MCF 10A (cell line): ENCODE data around the gene AAR2. TPM values are rescaled to one million over a fixed set of nuclear protein-coding genes. Genes with fewer than 3 reads are reported as not detected.

Source experiments
- BruUV-seq: library from RNA; stranded (reverse); fragments of 400-500 nt; replicated peaks from 2 replicates; lab custom pipeline; 2021; lab: Mats Ljungman, UMichigan
- CTCF ChIA-PET: fragments of 300-600 bp; sonication (Branson Sonifier 250); formaldehyde crosslinking; extraction: SDS; loops from one replicate; lab custom pipeline; 2021; ENCODE audit warnings: antibody characterized with exemption, inconsistent platforms; lab: Yijun Ruan, JAX
- POLR2A ChIA-PET: fragments of 300-600, 350-650 bp; sonication (Branson Sonifier 250); formaldehyde crosslinking; extraction: SDS; loops from one replicate; lab custom pipeline; 2020; ENCODE audit warnings: antibody characterized with exemption, inconsistent platforms; lab: Yijun Ruan, JAX
- DNase-seq: peaks from one replicate; pipeline ENCODE4 v3.0.0-alpha.2; 2018; ENCODE audit not compliant: unreplicated experiment
- H3K27ac Mint-ChIP-seq: one replicate; pipeline ENCODE4 v1.8.0; 2022; ENCODE audit warnings: mild to moderate bottlenecking, low read depth, mixed read lengths; ENCODE audit not compliant: unreplicated experiment
- H3K27me3 Mint-ChIP-seq: one replicate; pipeline ENCODE4 v1.8.0; 2022; ENCODE audit warnings: mixed read lengths; ENCODE audit not compliant: insufficient read depth, unreplicated experiment
- H3K36me3 Mint-ChIP-seq: one replicate; pipeline ENCODE4 v1.8.0; 2022; ENCODE audit warnings: mild to moderate bottlenecking, moderate library complexity, mixed read lengths; ENCODE audit not compliant: insufficient read depth, unreplicated experiment
- H3K4me1 Mint-ChIP-seq: one replicate; pipeline ENCODE4 v1.8.0; 2022; ENCODE audit warnings: mixed read lengths; ENCODE audit not compliant: insufficient read depth, unreplicated experiment
- H3K4me3 Mint-ChIP-seq: one replicate; pipeline ENCODE4 v1.8.0; 2022; ENCODE audit warnings: mild to moderate bottlenecking, moderate library complexity, mixed read lengths; ENCODE audit not compliant: unreplicated experiment
- H3K9me3 Mint-ChIP-seq: one replicate; pipeline ENCODE4 v1.8.0; 2022; ENCODE audit warnings: mixed read lengths; ENCODE audit not compliant: unreplicated experiment
- CTCF ChIP-seq: fragments of 200-600 bp; IDR thresholded peaks from one replicate; pipeline ENCODE4 v1.8.0; 2022; ENCODE audit warnings: antibody characterized with exemption, mild to moderate bottlenecking; ENCODE audit not compliant: unreplicated experiment
- intact Hi-C: fragments of 100-400 bp; cut with micrococcal nuclease; formaldehyde crosslinking; loops from 2 replicates; pipeline ENCODE4 v1.14.1; 2022
- total RNA-seq: library from RNA; stranded (reverse); gene quantifications from 2 replicates; pipeline ENCODE4 v1.2.3, GENCODE V29; 2022

The AAR2 gene
- total RNA-seq, 1 experiment from 2014 or later, result 21.0 TPM

- H3K9me3 Mint-ChIP-seq, result no peaks in the 10 kb centered on the region
- no TSS peak for BruUV-seq
- no peak overlapping the region for H3K27ac Mint-ChIP-seq
- H3K4me1 Mint-ChIP-seq, result no peaks in the 10 kb centered on the region
- no peak for DNase-seq
- H3K36me3 Mint-ChIP-seq, result peaks cover 6% of the 10 kb centered on the region
- H3K4me3 Mint-ChIP-seq, result no peak overlapping the region
- CTCF ChIA-PET, result interaction anchor here (0.6 to 3.3 kb wide), 14 partner anchors 11 to 1507 kb away, joined by 3 to 56 read pairs (median 5); no protein-coding TSS in a partner anchor
- peaks cover 15% of the 10 kb centered on the region for H3K27me3 Mint-ChIP-seq
- intact Hi-C loops, result no loop called here
- POLR2A ChIA-PET, result interaction anchor here (0.7 to 1.5 kb wide), 2 partner anchors 22 to 336 kb away, joined by 4 read pairs; partner anchors contain the start of gene AAR2
- TF ChIP-seq CTCF, result no peak
These were observed 22.9 kb upstream of the AAR2 start for GRCh38 chr20:36213362-36213761.

GRCh38 chr20:36214684-36215256, 21.5 kb upstream of the AAR2 start:
- Mint-ChIP-seq H3K4me1 (no peaks in the 10 kb centered on the region), H3K27ac (no peak overlapping the region), H3K9me3 (no peaks in the 10 kb centered on the region), H3K4me3 (no peak overlapping the region), H3K27me3 (peaks cover 13% of the 10 kb centered on the region), H3K36me3 (peaks cover 6% of the 10 kb centered on the region)
- CTCF ChIA-PET, result interaction anchor here (0.6 to 4.9 kb wide), 12 partner anchors 12 to 905 kb away, joined by 3 to 56 read pairs (median 4); no protein-coding TSS in a partner anchor
- POLR2A ChIA-PET, result interaction anchor here (1.5 kb wide), 1 partner anchor 21 kb away, joined by 4 read pairs; the partner anchor contains the start of gene AAR2
- intact Hi-C loops, result loop anchor here (1.0 kb wide), 1 partner anchor 225 kb away; no protein-coding TSS in a partner anchor
- peak; percentile 51 for DNase-seq
- no TSS peak for BruUV-seq
- TF ChIP-seq CTCF, result peak; percentile 56

GRCh38 chr20:36215778-36216177, 20.5 kb upstream of the AAR2 start:
- peaks cover 6% of the 10 kb centered on the region for H3K36me3 Mint-ChIP-seq
- BruUV-seq, result no TSS peak
- POLR2A ChIA-PET, result interaction anchor here (1.1 kb wide), 1 partner anchor 13 kb away, joined by 3 read pairs; no protein-coding TSS in a partner anchor
- no peak for TF ChIP-seq CTCF
- no peak overlapping the region for H3K4me3 Mint-ChIP-seq
- H3K27me3 Mint-ChIP-seq, result peaks cover 13% of the 10 kb centered on the region
- CTCF ChIA-PET, result interaction anchor here (0.5 to 4.9 kb wide), 14 partner anchors 9 to 466 kb away, joined by 3 to 29 read pairs (median 4); no protein-coding TSS in a partner anchor
- DNase-seq, result no peak
- H3K4me1 Mint-ChIP-seq, result no peaks in the 10 kb centered on the region
- no peaks in the 10 kb centered on the region for H3K9me3 Mint-ChIP-seq
- no peak overlapping the region for H3K27ac Mint-ChIP-seq
- intact Hi-C loops, result no loop called here

GRCh38 chr20:36216314-36217025, 19.8 kb upstream of the AAR2 start:
- no peak overlapping the region for H3K27ac Mint-ChIP-seq
- H3K36me3 Mint-ChIP-seq, result peaks cover 6% of the 10 kb centered on the region
- no TSS peak for BruUV-seq
- peaks cover 13% of the 10 kb centered on the region for H3K27me3 Mint-ChIP-seq
- no peaks in the 10 kb centered on the region for H3K9me3 Mint-ChIP-seq
- no peak overlapping the region for H3K4me3 Mint-ChIP-seq
- H3K4me1 Mint-ChIP-seq, result no peaks in the 10 kb centered on the region
- no peak for TF ChIP-seq CTCF
- ChIA-PET POLR2A (interaction anchor here (0.6 to 1.1 kb wide), 2 partner anchors 12 to 38 kb away, joined by 3 read pairs; no protein-coding TSS in a partner anchor), CTCF (interaction anchor here (0.5 to 4.9 kb wide), 20 partner anchors 9 to 949 kb away, joined by 3 to 29 read pairs (median 4); no protein-coding TSS in a partner anchor)
- intact Hi-C loops, result no loop called here
- no peak for DNase-seq
